ENCODE measurements around the gene ST6GAL2.

ST6GAL2 gene

DNA sequence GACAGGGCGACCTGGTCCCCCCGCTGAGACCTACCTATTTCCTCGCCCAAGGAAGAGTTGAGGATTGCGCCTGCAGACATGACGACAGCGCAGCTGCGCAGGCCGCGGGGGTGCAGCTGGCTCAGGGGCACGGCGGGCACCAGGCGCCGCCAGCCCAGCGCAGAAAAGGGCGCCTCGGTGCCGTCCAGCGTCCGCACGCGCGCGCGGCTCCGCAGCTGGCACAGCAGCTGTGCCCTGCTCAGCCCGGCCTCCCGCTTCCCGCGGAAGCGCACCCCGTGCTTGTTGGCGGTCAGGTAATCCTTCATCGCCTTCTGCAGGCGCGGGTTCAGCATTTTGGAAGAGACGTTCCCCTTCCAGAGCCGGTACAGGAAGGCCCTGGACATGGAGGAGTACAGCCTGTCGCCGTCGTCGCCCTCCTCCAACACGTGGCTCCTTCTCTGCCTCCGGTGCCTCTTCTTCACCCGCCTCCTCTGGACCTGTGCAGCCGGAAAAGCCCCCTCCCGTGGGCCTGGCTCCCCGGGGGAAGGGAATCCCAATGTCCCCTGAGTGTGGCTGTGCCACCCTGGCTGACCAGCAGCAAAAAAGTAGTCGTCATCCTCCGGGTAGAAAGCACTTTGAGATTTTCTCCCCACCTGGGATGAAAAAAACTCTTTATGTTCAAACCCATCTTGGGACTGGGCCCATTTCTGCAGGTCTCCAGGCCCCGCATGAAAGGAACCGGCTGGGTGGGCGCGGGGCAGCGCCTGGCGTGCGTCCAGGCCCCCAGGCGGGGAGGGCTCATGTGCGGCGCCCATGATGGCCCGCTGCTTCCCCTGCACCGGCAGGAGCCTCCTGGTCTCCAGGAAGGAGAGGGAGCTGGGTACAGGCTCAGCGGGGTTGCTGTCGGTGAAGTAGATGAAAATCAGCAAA, 42.7 kb downstream of the ST6GAL2 start:
- Mint-ChIP-seq H3K27me3 (ENCODE audit: low read depth, poor library complexity) (no peaks in the 10 kb centered on the region), H3K9me3 (no peaks in the 10 kb centered on the region), H3K27ac (no peak overlapping the region), H3K36me3 (ENCODE audit: low read depth) (peaks cover 7% of the 10 kb centered on the region), H3K4me3 (no peak overlapping the region), H3K4me1 (peaks cover 52% of the 10 kb centered on the region)
- no peak for DNase-seq
- TF ChIP-seq, protein P1, sequence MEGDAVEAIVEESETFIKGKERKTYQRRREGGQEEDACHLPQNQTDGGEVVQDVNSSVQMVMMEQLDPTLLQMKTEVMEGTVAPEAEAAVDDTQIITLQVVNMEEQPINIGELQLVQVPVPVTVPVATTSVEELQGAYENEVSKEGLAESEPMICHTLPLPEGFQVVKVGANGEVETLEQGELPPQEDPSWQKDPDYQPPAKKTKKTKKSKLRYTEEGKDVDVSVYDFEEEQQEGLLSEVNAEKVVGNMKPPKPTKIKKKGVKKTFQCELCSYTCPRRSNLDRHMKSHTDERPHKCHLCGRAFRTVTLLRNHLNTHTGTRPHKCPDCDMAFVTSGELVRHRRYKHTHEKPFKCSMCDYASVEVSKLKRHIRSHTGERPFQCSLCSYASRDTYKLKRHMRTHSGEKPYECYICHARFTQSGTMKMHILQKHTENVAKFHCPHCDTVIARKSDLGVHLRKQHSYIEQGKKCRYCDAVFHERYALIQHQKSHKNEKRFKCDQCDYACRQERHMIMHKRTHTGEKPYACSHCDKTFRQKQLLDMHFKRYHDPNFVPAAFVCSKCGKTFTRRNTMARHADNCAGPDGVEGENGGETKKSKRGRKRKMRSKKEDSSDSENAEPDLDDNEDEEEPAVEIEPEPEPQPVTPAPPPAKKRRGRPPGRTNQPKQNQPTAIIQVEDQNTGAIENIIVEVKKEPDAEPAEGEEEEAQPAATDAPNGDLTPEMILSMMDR (IDR thresholded peaks at IDR 0.05), result no peak

DNA sequence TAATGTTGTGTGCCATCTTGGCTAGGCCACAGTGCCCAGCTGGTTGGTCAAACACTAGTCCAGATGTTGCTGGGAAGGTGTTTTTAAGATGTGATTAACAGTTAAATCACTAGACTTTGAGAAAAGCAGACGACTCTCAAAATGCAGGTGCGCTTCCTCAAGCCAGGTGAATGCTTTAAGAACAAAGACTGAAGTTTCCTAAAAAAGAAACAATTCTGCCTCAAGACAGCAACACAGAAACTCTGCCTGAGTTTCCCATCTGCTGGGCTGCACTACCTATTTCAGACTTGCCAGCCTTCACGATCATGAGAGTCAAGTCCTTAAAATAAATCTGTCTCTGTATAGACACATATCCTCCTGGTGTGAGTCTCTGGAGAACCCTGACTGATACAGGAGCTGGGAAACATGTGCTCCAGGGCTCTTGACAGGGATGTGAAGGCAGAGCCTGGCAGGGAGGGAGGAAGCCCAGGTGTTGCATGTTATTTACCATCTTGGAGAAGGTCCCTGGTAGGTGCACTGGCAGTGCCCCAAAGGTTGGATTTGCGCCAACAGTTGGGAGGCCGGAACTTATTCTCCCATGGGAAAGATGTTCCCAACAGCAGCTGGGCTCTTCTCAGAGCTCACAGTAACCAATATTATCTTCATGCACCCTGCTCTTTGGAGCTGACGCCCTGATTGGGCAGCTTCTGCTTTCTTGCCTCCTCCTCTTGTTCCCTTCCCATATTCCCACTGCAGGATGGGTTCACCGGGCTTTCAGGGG, 43.9 kb downstream of the ST6GAL2 start:
- H3K36me3 Mint-ChIP-seq (ENCODE audit: low read depth), result peaks cover 7% of the 10 kb centered on the region
- H3K4me1 Mint-ChIP-seq, result peaks cover 40% of the 10 kb centered on the region
- H3K4me3 Mint-ChIP-seq, result no peak overlapping the region
- H3K27ac Mint-ChIP-seq, result no peak overlapping the region
- DNase-seq, result no peak
- TF ChIP-seq, protein P1 (IDR thresholded peaks at IDR 0.05), result no peak
- no peaks in the 10 kb centered on the region for H3K9me3 Mint-ChIP-seq
- no peaks in the 10 kb centered on the region for H3K27me3 Mint-ChIP-seq (ENCODE audit: low read depth, poor library complexity)

DNA sequence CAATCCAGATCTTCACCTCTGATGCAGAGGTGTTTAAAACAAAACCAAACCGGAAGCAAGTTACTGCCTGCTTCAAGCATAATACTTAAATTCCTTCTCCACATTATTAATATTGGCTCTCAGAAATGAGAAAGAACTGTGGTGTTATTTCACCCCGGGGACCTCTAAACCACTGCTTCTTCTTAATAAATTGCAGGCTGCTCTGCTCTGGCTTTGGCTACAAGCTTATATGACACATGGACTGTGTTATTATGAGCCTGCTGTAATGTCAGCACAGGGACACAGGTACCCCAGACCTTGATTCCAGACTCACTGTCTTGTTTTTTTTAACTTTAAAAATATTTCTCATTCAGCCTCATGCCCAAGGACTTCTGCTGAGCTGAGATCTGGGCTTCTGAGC, 45.1 kb downstream of the ST6GAL2 start:
- H3K9me3 Mint-ChIP-seq, result no peaks in the 10 kb centered on the region
- TF ChIP-seq, protein P1 (IDR thresholded peaks at IDR 0.05), result no peak

DNA sequence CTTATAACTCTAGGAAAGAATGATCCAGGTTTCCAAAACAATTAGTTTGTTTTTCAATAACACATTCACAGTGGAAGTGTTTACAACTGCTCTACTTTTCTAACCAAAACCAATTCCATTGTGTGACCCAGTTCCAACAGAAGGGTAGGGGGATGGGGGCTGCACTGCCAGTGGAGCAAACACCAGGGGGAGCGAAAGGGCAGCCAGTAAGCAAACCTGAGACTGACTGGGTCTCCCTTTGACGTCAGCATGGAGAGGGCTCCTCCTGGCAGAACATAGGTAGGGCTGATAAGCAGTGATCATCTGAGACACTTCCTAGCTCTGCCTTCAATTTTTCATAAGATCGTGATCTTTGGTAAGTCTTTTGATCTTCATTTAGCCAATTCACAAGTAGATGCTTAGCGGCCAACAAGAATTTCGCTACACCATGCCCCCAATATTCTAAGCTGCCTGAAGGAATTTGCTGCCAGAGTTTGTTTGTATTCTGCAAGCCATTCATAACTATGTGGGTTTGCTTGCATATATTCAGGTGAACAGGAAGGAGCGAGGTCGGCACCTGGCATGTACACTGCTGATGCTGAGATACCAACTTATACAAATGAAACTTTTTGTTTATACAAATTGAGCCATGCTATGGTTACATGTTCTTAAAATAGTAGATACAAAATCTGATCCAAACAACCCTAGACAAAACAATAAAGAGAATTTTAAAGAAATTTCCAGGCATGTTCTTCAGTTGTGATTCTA, 45.9 kb downstream of the ST6GAL2 start:
- peak; percentile 67 for DNase-seq
- no peaks in the 10 kb centered on the region for H3K27me3 Mint-ChIP-seq (ENCODE audit: low read depth, poor library complexity)
- H3K9me3 Mint-ChIP-seq, result no peaks in the 10 kb centered on the region
- TF ChIP-seq, protein P1 (IDR thresholded peaks at IDR 0.05), result peak; percentile 73
- peaks cover 33% of the 10 kb centered on the region for H3K4me1 Mint-ChIP-seq
- H3K36me3 Mint-ChIP-seq (ENCODE audit: low read depth), result peaks cover 7% of the 10 kb centered on the region
- peak overlapping the region; percentile 55 for H3K27ac Mint-ChIP-seq
- no peak overlapping the region for H3K4me3 Mint-ChIP-seq

More for the DNA sequence above, 45.1 kb downstream of the ST6GAL2 start:
- Mint-ChIP-seq H3K4me1 (peaks cover 37% of the 10 kb centered on the region), H3K4me3 (no peak overlapping the region), H3K36me3 (ENCODE audit: low read depth) (peaks cover 7% of the 10 kb centered on the region), H3K27ac (peak overlapping the region; percentile 54), H3K27me3 (ENCODE audit: low read depth, poor library complexity) (no peaks in the 10 kb centered on the region)
- no peak for DNase-seq

DNA sequence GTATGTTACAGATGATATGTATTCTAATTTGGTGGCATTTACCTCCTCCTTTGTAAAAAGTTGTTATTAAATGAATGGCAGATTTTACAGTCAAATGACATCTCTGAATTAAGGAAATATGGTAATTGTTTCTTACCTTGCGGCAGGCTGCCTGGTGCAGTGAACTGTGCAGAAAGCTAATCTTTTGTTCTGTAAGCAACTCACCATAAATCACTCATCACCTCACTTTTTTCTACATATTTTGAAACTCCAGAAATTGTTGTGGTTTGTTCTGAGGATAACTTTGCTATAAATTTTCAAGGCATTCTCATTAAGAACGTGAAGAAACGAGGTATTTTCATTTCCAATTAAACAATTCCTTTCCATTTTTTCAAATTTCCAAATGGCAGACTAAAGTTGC, 52.7 kb downstream of the ST6GAL2 start:
- TF ChIP-seq, protein P1 (IDR thresholded peaks at IDR 0.05), result no peak
- Mint-ChIP-seq H3K4me1 (peaks cover 43% of the 10 kb centered on the region), H3K27me3 (ENCODE audit: low read depth, poor library complexity) (no peaks in the 10 kb centered on the region), H3K36me3 (ENCODE audit: low read depth) (peaks cover 53% of the 10 kb centered on the region), H3K9me3 (no peaks in the 10 kb centered on the region), H3K4me3 (no peak overlapping the region), H3K27ac (no peak overlapping the region)
- DNase-seq, result no peak
